Measurements from ENCODE around the gene CSF3R.

CSF3R gene

GRCh38 chr1:36508257-36508656 is 25.5 kb upstream of the CSF3R start:
- Histone ChIP-seq H3K27me3 (ENCODE audit: insufficient read depth, poor library complexity, severe bottlenecking) (no peaks in the 10 kb centered on the region), H3K27ac (replicated peaks) (no peak overlapping the region), H3K4me3 (replicated peaks; ENCODE audit: insufficient read depth, low read length) (no peak overlapping the region)
- DNase-seq (ENCODE audit: low read depth in 1 of 2, low spot score in 1 of 2), result no peak
- TF ChIP-seq GABPA (IDR thresholded peaks at IDR 0.05; ENCODE audit: low read depth), result no peak
- TF ChIP-seq SPI1 (IDR thresholded peaks at IDR 0.05; ENCODE audit: borderline replicate concordance, low read depth), result no peak
- no peak for TF ChIP-seq REST (IDR thresholded peaks at IDR 0.05; ENCODE audit: insufficient replicate concordance, low read depth)
- no peak for TF ChIP-seq CTCF (IDR thresholded peaks at IDR 0.05; ENCODE audit: insufficient read depth, low read length)
- no peak for TF ChIP-seq POLR2AphosphoS5 (IDR thresholded peaks at IDR 0.05; ENCODE audit: low read depth)

GRCh38 chr1:36506276-36506920 is 23.7 kb upstream of the CSF3R start:
- no peak overlapping the region for H3K4me3 ChIP-seq (replicated peaks; ENCODE audit: insufficient read depth, low read length)
- no peaks in the 10 kb centered on the region for H3K27me3 ChIP-seq (ENCODE audit: insufficient read depth, poor library complexity, severe bottlenecking)
- no peak for TF ChIP-seq GABPA (IDR thresholded peaks at IDR 0.05; ENCODE audit: low read depth)
- no peak for TF ChIP-seq CTCF (IDR thresholded peaks at IDR 0.05; ENCODE audit: insufficient read depth, low read length)
- TF ChIP-seq SPI1 (IDR thresholded peaks at IDR 0.05; ENCODE audit: borderline replicate concordance, low read depth), result peak; percentile 17; the same call in 1 of the 2 replicates
- TF ChIP-seq REST (IDR thresholded peaks at IDR 0.05; ENCODE audit: insufficient replicate concordance, low read depth), result no peak
- TF ChIP-seq POLR2AphosphoS5 (IDR thresholded peaks at IDR 0.05; ENCODE audit: low read depth), result no peak
- H3K27ac ChIP-seq (replicated peaks), result no peak overlapping the region
- DNase-seq (ENCODE audit: low read depth in 1 of 2, low spot score in 1 of 2), result no peak

- DNase-seq (ENCODE audit: low read depth in 1 of 2, low spot score in 1 of 2), result no peak
- TF ChIP-seq REST (IDR thresholded peaks at IDR 0.05; ENCODE audit: insufficient replicate concordance, low read depth) (no peak), SPI1 (IDR thresholded peaks at IDR 0.05; ENCODE audit: borderline replicate concordance, low read depth) (no peak), CTCF (IDR thresholded peaks at IDR 0.05; ENCODE audit: insufficient read depth, low read length) (no peak), GABPA (IDR thresholded peaks at IDR 0.05; ENCODE audit: low read depth) (no peak), POLR2AphosphoS5 (IDR thresholded peaks at IDR 0.05; ENCODE audit: low read depth) (no peak)
- Histone ChIP-seq H3K27me3 (ENCODE audit: insufficient read depth, poor library complexity, severe bottlenecking) (no peaks in the 10 kb centered on the region), H3K27ac (replicated peaks) (no peak overlapping the region), H3K4me3 (replicated peaks; ENCODE audit: insufficient read depth, low read length) (no peak overlapping the region)
These were observed 21.0 kb upstream of the CSF3R start for GRCh38 chr1:36503733-36504132.
